Trophoblast cell (in vitro differentiated cells and primary cell): ENCODE results near the gene TMEM219.

Experiments used
- DNase-seq, 2 donors: peaks; one replicate each; pipeline ENCODE4 v3.0.0-alpha.2; 2016
- H2AFZ ChIP-seq: 2 replicates; pipeline ENCODE4 v1.6.1; 2013; ENCODE audit warnings: low read length, moderate library complexity, mild to moderate bottlenecking; ENCODE audit not compliant: insufficient read depth, poor library complexity
- H2AK5ac ChIP-seq: 2 replicates; pipeline ENCODE4 v1.6.1; 2013; ENCODE audit warnings: mild to moderate bottlenecking, low read length
- H2BK120ac ChIP-seq: 2 replicates; pipeline ENCODE4 v1.6.1; 2013; ENCODE audit warnings: low read length, mild to moderate bottlenecking, moderate library complexity; ENCODE audit not compliant: insufficient read depth, poor library complexity
- H2BK12ac ChIP-seq: 2 replicates; pipeline ENCODE4 v1.6.1; 2013; ENCODE audit warnings: mild to moderate bottlenecking, low read length, moderate library complexity
- H2BK5ac ChIP-seq: 2 replicates; pipeline ENCODE4 v1.6.1; 2013; ENCODE audit warnings: low read length, low read depth, moderate library complexity, mild to moderate bottlenecking; ENCODE audit not compliant: poor library complexity
- H3K14ac ChIP-seq: 2 replicates; pipeline ENCODE4 v1.6.1; 2013; ENCODE audit warnings: mild to moderate bottlenecking, low read length
- H3K18ac ChIP-seq: 2 replicates; pipeline ENCODE4 v1.6.1; 2013; ENCODE audit warnings: mild to moderate bottlenecking, low read length
- H3K23ac ChIP-seq: 2 replicates; pipeline ENCODE4 v1.6.1; 2013; ENCODE audit warnings: low read length
- H3K27ac ChIP-seq: 2 replicates; pipeline ENCODE4 v1.5.1; 2013; ENCODE audit warnings: low read depth, mild to moderate bottlenecking, inconsistent platforms, low read length, moderate library complexity
- H3K27me3 ChIP-seq: 2 replicates; pipeline ENCODE4 v1.6.1; 2013; ENCODE audit warnings: inconsistent platforms, mild to moderate bottlenecking, low read length, moderate library complexity; ENCODE audit not compliant: insufficient read depth
- H3K36me3 ChIP-seq, 2 experiments: 1 replicate in 1 of 2; 2 replicates in 1 of 2; pipeline ENCODE4 v1.6.1; 2013; ENCODE audit warnings: low read length in 2 of 2, mild to moderate bottlenecking in 2 of 2, moderate library complexity in 1 of 2; ENCODE audit not compliant: insufficient read depth in 2 of 2, control insufficient read depth in 1 of 2
- H3K4ac ChIP-seq: 2 replicates; pipeline ENCODE4 v1.6.1; 2013; ENCODE audit warnings: low read depth, mild to moderate bottlenecking, low read length, moderate library complexity
- H3K4me1 ChIP-seq, 2 experiments: 1 replicate in 1 of 2; 2 replicates in 1 of 2; pipeline ENCODE4 v1.6.1; 2013; ENCODE audit warnings: low read length in 2 of 2, mild to moderate bottlenecking in 2 of 2, moderate library complexity in 1 of 2; ENCODE audit not compliant: insufficient read depth in 2 of 2, control insufficient read depth in 1 of 2
- H3K4me2 ChIP-seq: 2 replicates; pipeline ENCODE4 v1.6.1; 2013; ENCODE audit warnings: inconsistent platforms, mild to moderate bottlenecking, low read length, moderate library complexity
- H3K4me3 ChIP-seq: 2 replicates; pipeline ENCODE4 v1.5.1; 2013; ENCODE audit warnings: mild to moderate bottlenecking, low read depth, low read length, inconsistent platforms
- H3K79me1 ChIP-seq: one replicate; pipeline ENCODE4 v1.6.1; 2013; ENCODE audit warnings: low read length
- H3K79me2 ChIP-seq: 2 replicates; pipeline ENCODE4 v1.6.1; 2013; ENCODE audit warnings: low read length, mild to moderate bottlenecking; ENCODE audit not compliant: control insufficient read depth, insufficient read depth, poor library complexity
- H3K9ac ChIP-seq: 2 replicates; pipeline ENCODE4 v1.6.1; 2013; ENCODE audit warnings: mild to moderate bottlenecking, low read length
- H3K9me3 ChIP-seq: 2 replicates; pipeline ENCODE4 v1.6.1; 2013; ENCODE audit warnings: low read depth, mild to moderate bottlenecking, control low read depth, inconsistent platforms, low read length; ENCODE audit not compliant: insufficient read depth
- H4K12ac ChIP-seq: 2 replicates; pipeline ENCODE4 v1.6.1; 2013; ENCODE audit warnings: low read depth, mild to moderate bottlenecking, low read length, moderate library complexity
- H4K8ac ChIP-seq: 2 replicates; pipeline ENCODE4 v1.6.1; 2013; ENCODE audit warnings: low read depth, mild to moderate bottlenecking, low read length, moderate library complexity
- H4K91ac ChIP-seq: one replicate; pipeline ENCODE4 v1.6.1; 2013; ENCODE audit warnings: low read depth, mild to moderate bottlenecking, low read length, moderate library complexity
- WGBS: extraction: QIAGEN DNeasy Blood & Tissue Kit; methylation state at CpG from one replicate; pipeline ENCODE4 v1.1.7; 2013; ENCODE audit warnings: missing lambda C conversion rate; ENCODE audit not compliant: insufficient read length, insufficient coverage; ENCODE audit errors: extremely low coverage; 5-methylcytosine and 5-hydroxymethylcytosine counted together

TMEM219 gene

GRCh38 chr16:29994600-29995323 is 32.9 kb downstream of the TMEM219 start:
- H3K27ac ChIP-seq = peak overlapping the region; percentile 35
- peak; percentile 68 to 81 for DNase-seq
- H2AFZ ChIP-seq = peak overlapping the region; percentile 89
- no peak overlapping the region for H2BK5ac ChIP-seq
- peaks cover 8 to 9% of the 10 kb centered on the region in 2 experiments for H3K4me1 ChIP-seq
- no peak overlapping the region for H2BK120ac ChIP-seq
- peaks cover 7% of the 10 kb centered on the region for H3K79me2 ChIP-seq
- peak overlapping the region; percentile 76 for H3K4me3 ChIP-seq
- H3K14ac ChIP-seq = peak overlapping the region; percentile 16
- H3K18ac ChIP-seq = no peak overlapping the region
- H3K23ac ChIP-seq = no peak overlapping the region
- H3K4me2 ChIP-seq = peak overlapping the region; percentile 82
- WGBS = no CpG with 5 or more reads among the region's 24 CpGs
- H3K4ac ChIP-seq = no peak overlapping the region
- H3K79me1 ChIP-seq = peaks cover 11% of the 10 kb centered on the region
- H3K9me3 ChIP-seq = no peaks in the 10 kb centered on the region
- H3K27me3 ChIP-seq = no peaks in the 10 kb centered on the region
- no peak overlapping the region for H2BK12ac ChIP-seq
- H3K36me3 ChIP-seq = peaks cover 32 to 38% of the 10 kb centered on the region in 2 experiments
- H4K8ac ChIP-seq = peak overlapping the region; percentile 64
- no peak overlapping the region for H2AK5ac ChIP-seq
- H4K91ac ChIP-seq = peak overlapping the region; percentile 80
- peak overlapping the region; percentile 7 for H4K12ac ChIP-seq
- no peak overlapping the region for H3K9ac ChIP-seq

GRCh38 chr16:29995324-29995910 is 33.5 kb downstream of the TMEM219 start, which contains the start of gene HIRIP3:
Gene HIRIP3, minus strand, starts transcription at chr16:29995617. Its CDS starts 12 bp downstream, at chr16:29995605.
- Histone ChIP-seq H3K9me3 (no peaks in the 10 kb centered on the region), H2AK5ac (no peak within 1 kb of the TSS), H2BK120ac (peak within 1 kb of the TSS; percentile 24), H3K27me3 (no peaks in the 10 kb centered on the region), H3K27ac (peak within 1 kb of the TSS; percentile 53), H3K4ac (peak within 1 kb of the TSS; percentile 52), H3K4me3 (peak within 1 kb of the TSS; percentile 85), H2BK12ac (no peak within 1 kb of the TSS), H4K8ac (peak within 1 kb of the TSS; percentile 96), H4K12ac (peak within 1 kb of the TSS; percentile 84), H2AFZ (peak within 1 kb of the TSS; percentile 89), H3K79me2 (peaks cover 7% of the 10 kb centered on the region), H4K91ac (peak within 1 kb of the TSS; percentile 80), H3K9ac (peak within 1 kb of the TSS; percentile 86), H2BK5ac (peak within 1 kb of the TSS; percentile 62), H3K79me1 (peaks cover 11% of the 10 kb centered on the region), H3K23ac (no peak within 1 kb of the TSS), H3K14ac (peak within 1 kb of the TSS; percentile 78), H3K4me1 (peaks cover 8 to 9% of the 10 kb centered on the region in 2 experiments), H3K36me3 (peaks cover 37 to 43% of the 10 kb centered on the region in 2 experiments), H3K4me2 (peak within 1 kb of the TSS; percentile 82), H3K18ac (peak within 1 kb of the TSS; percentile 76)
- no CpG with 5 or more reads among the region's 53 CpGs for WGBS
- peak; percentile 84 to 96 for DNase-seq

GRCh38 chr16:29995911-29996765 is 34.3 kb downstream of the TMEM219 start, which contains the start of gene INO80E:
Gene INO80E, plus strand, starts transcription at chr16:29996241. Its CDS starts 70 bp downstream, at chr16:29996311.
- Histone ChIP-seq H3K23ac (no peak within 1 kb of the TSS), H3K79me1 (peaks cover 11% of the 10 kb centered on the region), H2BK5ac (peak within 1 kb of the TSS; percentile 62), H4K91ac (peak within 1 kb of the TSS; percentile 80), H3K4me2 (peak within 1 kb of the TSS; percentile 82), H3K18ac (peak within 1 kb of the TSS; percentile 76), H3K9ac (peak within 1 kb of the TSS; percentile 86), H3K27me3 (no peaks in the 10 kb centered on the region), H4K8ac (peak within 1 kb of the TSS; percentile 96), H4K12ac (peak within 1 kb of the TSS; percentile 84), H2BK12ac (no peak within 1 kb of the TSS), H2AFZ (peak within 1 kb of the TSS; percentile 89), H3K79me2 (peaks cover 7% of the 10 kb centered on the region), H2BK120ac (peak within 1 kb of the TSS; percentile 24), H3K14ac (peak within 1 kb of the TSS; percentile 78), H2AK5ac (peak within 1 kb of the TSS; percentile 34), H3K36me3 (peaks cover 33 to 40% of the 10 kb centered on the region in 2 experiments), H3K9me3 (no peaks in the 10 kb centered on the region), H3K4ac (peak within 1 kb of the TSS; percentile 52), H3K27ac (peak within 1 kb of the TSS; percentile 53), H3K4me3 (peak within 1 kb of the TSS; percentile 85), H3K4me1 (peaks cover 8 to 9% of the 10 kb centered on the region in 2 experiments)
- no CpG with 5 or more reads among the region's 65 CpGs for WGBS
- DNase-seq = peak; percentile 99

GRCh38 chr16:29996766-29997250 is 34.9 kb downstream of the TMEM219 start:
- Histone ChIP-seq H4K91ac (peak overlapping the region; percentile 62), H3K9me3 (no peaks in the 10 kb centered on the region), H3K18ac (peak overlapping the region; percentile 76), H3K36me3 (peaks cover 33 to 37% of the 10 kb centered on the region in 2 experiments), H4K8ac (peak overlapping the region; percentile 87), H3K9ac (peak overlapping the region; percentile 20), H3K79me1 (peaks cover 11% of the 10 kb centered on the region), H2BK120ac (no peak overlapping the region), H3K27ac (no peak overlapping the region), H3K23ac (no peak overlapping the region), H2AFZ (peak overlapping the region; percentile 71), H2BK5ac (no peak overlapping the region), H3K4me3 (peak overlapping the region; percentile 85), H3K27me3 (no peaks in the 10 kb centered on the region), H3K4me2 (peak overlapping the region; percentile 62), H3K4ac (peak overlapping the region; percentile 52), H3K14ac (peak overlapping the region; percentile 78), H3K4me1 (peaks cover 8 to 9% of the 10 kb centered on the region in 2 experiments), H3K79me2 (peaks cover 7% of the 10 kb centered on the region), H2BK12ac (no peak overlapping the region), H4K12ac (peak overlapping the region; percentile 84), H2AK5ac (peak overlapping the region; percentile 34)
- DNase-seq = no peak
- no CpG with 5 or more reads among the region's 9 CpGs for WGBS
